ENCODE results near the gene ERRFI1.
"Not testable (repeated sequence)": the region's sequence is repeated elsewhere in the genome, so short reads cannot be mapped to it uniquely, and the experiment has no call there.

GRCh38 chr1:8049229-8049628 lies 23.1 kb upstream of the ERRFI1 start:
- not testable (repeated sequence) for TF ChIP-seq POLR2A (IDR thresholded peaks at IDR 0.05; ENCODE audit: low read length); GATA1 (IDR thresholded peaks at IDR 0.05; ENCODE audit: low read depth, low read length)

Measured in erythroblast (primary cell).